Endothelial cell of umbilical vein (primary cell): ENCODE data around the gene PARP9. TPM values are rescaled to one million over a fixed set of nuclear protein-coding genes. Genes with fewer than 3 reads are reported as not detected.

Experiments
- BruUV-seq: library from RNA; stranded (reverse); fragments of 400-500 nt; replicated peaks from 2 replicates; lab custom pipeline; 2021; lab: Mats Ljungman, UMichigan
- CTCF ChIA-PET: fragments of 300-600, 350-600 bp; sonication (Branson Sonifier 250); formaldehyde crosslinking; loops from one replicate; lab custom pipeline; 2021; ENCODE audit warnings: antibody characterized with exemption, inconsistent platforms; lab: Charles Lee
- POLR2A ChIA-PET: fragments of 300-600, 350-600 bp; sonication (Branson Sonifier 250); formaldehyde crosslinking; loops from one replicate; lab custom pipeline; 2021; ENCODE audit warnings: antibody characterized with exemption, inconsistent platforms; lab: Charles Lee
- DNase-seq: peaks from one replicate; pipeline ENCODE4 v3.0.0-alpha.2; 2011; ENCODE audit warnings: low read depth, low spot score
- FAIRE-seq: peaks from 2 replicates; lab custom pipeline; 2011; peaks lifted over from hg19 to GRCh38; lab: Jason Lieb, UNC
- H2AFZ ChIP-seq: 2 replicates; pipeline ENCODE4 v1.6.0; 2012; ENCODE audit warnings: low read depth, low read length, control low read depth, inconsistent platforms
- H3K27ac ChIP-seq: 2 replicates; pipeline ENCODE4 v1.5.1; 2011; ENCODE audit warnings: low read depth, mild to moderate bottlenecking, control low read depth, low read length, moderate library complexity; ENCODE audit not compliant: insufficient read depth
- H3K27me3 ChIP-seq, 2 experiments: 2 replicates each; pipeline versions ENCODE4 v1.6.0 to v1.6.1; 2011; ENCODE audit warnings: low read length in 2 of 2, mixed read lengths in 1 of 2; ENCODE audit not compliant: control insufficient read depth in 2 of 2, insufficient read depth in 2 of 2
- H3K36me3 ChIP-seq, 2 experiments: 2 replicates in 1 of 2; 3 replicates in 1 of 2; pipeline ENCODE4 v1.5.1; 2011; ENCODE audit warnings: low read length in 2 of 2, mild to moderate bottlenecking in 1 of 2, moderate library complexity in 1 of 2; ENCODE audit not compliant: control insufficient read depth in 2 of 2, insufficient read depth in 2 of 2; ENCODE audit errors: extremely low read depth in 1 of 2
- H3K4me1 ChIP-seq: 3 replicates; pipeline ENCODE4 v1.5.1; 2011; ENCODE audit warnings: mild to moderate bottlenecking, low read length; ENCODE audit not compliant: control insufficient read depth, insufficient read depth; ENCODE audit errors: extremely low read depth
- H3K4me2 ChIP-seq: 2 replicates; pipeline ENCODE4 v1.6.1; 2011; ENCODE audit warnings: low read length, control low read depth, mixed read lengths; ENCODE audit not compliant: insufficient read depth
- H3K4me3 ChIP-seq, 3 experiments: fragments of 200-600 bp in 1 of 3; sonication (generic), shearing (Covaris generic) in 1 of 3; replicated peaks in 1 of 3; 2 replicates each; pipeline ENCODE4 v1.5.1; 2011 to 2016; ENCODE audit warnings: control low read depth in 3 of 3, low read length in 3 of 3, mild to moderate bottlenecking in 2 of 3, inconsistent platforms in 1 of 3, low read depth in 1 of 3, moderate library complexity in 1 of 3; ENCODE audit not compliant: insufficient read depth in 1 of 3
- H3K79me2 ChIP-seq: 2 replicates; pipeline ENCODE4 v1.6.0; 2012; ENCODE audit warnings: low read length, inconsistent platforms; ENCODE audit not compliant: control insufficient read depth, insufficient read depth
- H3K9ac ChIP-seq: replicated peaks from 2 replicates; pipeline ENCODE3; 2011; ENCODE audit warnings: low read length, control low read depth; ENCODE audit not compliant: insufficient read depth; ENCODE audit errors: extremely low read depth
- H3K9me1 ChIP-seq: replicated peaks from 3 replicates; pipeline ENCODE4 v1.6.0; 2011; ENCODE audit warnings: mild to moderate bottlenecking, low read length; ENCODE audit not compliant: control insufficient read depth, insufficient read depth; ENCODE audit errors: extremely low read depth
- H3K9me3 ChIP-seq: replicated peaks from 2 replicates; pipeline ENCODE4 v1.5.1; 2012; ENCODE audit warnings: low read length, inconsistent platforms; ENCODE audit not compliant: control insufficient read depth, insufficient read depth
- H4K20me1 ChIP-seq: replicated peaks from 2 replicates; pipeline ENCODE3; 2011; ENCODE audit warnings: mild to moderate bottlenecking, low read length; ENCODE audit not compliant: control insufficient read depth, insufficient read depth; ENCODE audit errors: extremely low read depth
- EZH2 ChIP-seq: IDR thresholded peaks from 2 replicates; pipeline ENCODE4 v1.6.1; 2012; ENCODE audit warnings: borderline replicate concordance, low read depth, mild to moderate bottlenecking, moderate library complexity, low read length, inconsistent platforms; ENCODE audit not compliant: severe bottlenecking
- GATA2 ChIP-seq: IDR thresholded peaks from 2 replicates; pipeline ENCODE4 v1.7.0; 2011; ENCODE audit warnings: low read depth, mild to moderate bottlenecking, moderate library complexity, mixed read lengths, low read length; ENCODE audit not compliant: insufficient read length, insufficient read depth
- JUN ChIP-seq: IDR thresholded peaks from 2 replicates; pipeline ENCODE4 v1.6.1; 2011; ENCODE audit warnings: borderline replicate concordance, low read depth; ENCODE audit not compliant: insufficient read length, insufficient read depth
- MAX ChIP-seq: IDR thresholded peaks from 2 replicates; pipeline ENCODE4 v1.6.1; 2011; ENCODE audit not compliant: insufficient read depth, insufficient read length
- MYC ChIP-seq: IDR thresholded peaks from one replicate; pipeline ENCODE4 v1.6.1; 2011; ENCODE audit warnings: mild to moderate bottlenecking, low read depth, low read length
- POLR2A ChIP-seq: IDR thresholded peaks from 2 replicates; pipeline ENCODE4 v1.6.1; 2012; ENCODE audit warnings: low read depth, mild to moderate bottlenecking, control low read depth, low read length
- POLR2AphosphoS5 ChIP-seq: IDR thresholded peaks from 2 replicates; pipeline ENCODE4 v1.6.1; 2012; ENCODE audit warnings: low read depth, mild to moderate bottlenecking, control low read depth, low read length, moderate library complexity; ENCODE audit not compliant: insufficient read depth
- dilution Hi-C: fragments of 300-500 bp; cut with MboI; formaldehyde crosslinking; loops from one replicate; pipeline ENCODE4 v1.15.0; 2019; ENCODE audit warnings: low sequenced_read_pairs; ENCODE audit not compliant: extremely low pct_ligation_motif_present
- intact Hi-C: fragments of 100-400 bp; cut with micrococcal nuclease; formaldehyde crosslinking; loops from one replicate; pipeline ENCODE4 v1.10.0; 2022
- polyA plus RNA-seq, 4 experiments: library from polyadenylated mRNA; depleted of rRNA in 3 of 4; stranded (reverse) in 3 of 4; unstranded in 1 of 4; fragments of >200 nt; gene quantifications; 2 replicates each; pipeline versions ENCODE4 v1.2.1 to v1.2.3, GENCODE V29; 2011 to 2012; ENCODE audit warnings: missing spikeins in 1 of 4
- total RNA-seq: library from RNA; stranded (reverse); gene quantifications from 2 replicates; pipeline ENCODE4 v1.2.3, GENCODE V29; 2021
- TF ChIP-seq, protein P1 (sequence below), 2 donors: IDR thresholded peaks; 1 replicate in 1 of 2; 2 replicates in 1 of 2; pipeline ENCODE4 v1.5.1; 2011; ENCODE audit warnings: low read length in 2 of 2, mild to moderate bottlenecking in 2 of 2, moderate library complexity in 2 of 2, control low read depth in 1 of 2, inconsistent platforms in 1 of 2, low read depth in 1 of 2; ENCODE audit not compliant: insufficient read depth in 1 of 2; ENCODE audit errors: extremely low read depth in 1 of 2

Gene PARP9
- total and polyA plus RNA-seq, 2 donors (not counting 3 experiments of a cell fraction or from before 2014, with no cell fraction given) = 10.1 to 12.5 TPM

DNA sequence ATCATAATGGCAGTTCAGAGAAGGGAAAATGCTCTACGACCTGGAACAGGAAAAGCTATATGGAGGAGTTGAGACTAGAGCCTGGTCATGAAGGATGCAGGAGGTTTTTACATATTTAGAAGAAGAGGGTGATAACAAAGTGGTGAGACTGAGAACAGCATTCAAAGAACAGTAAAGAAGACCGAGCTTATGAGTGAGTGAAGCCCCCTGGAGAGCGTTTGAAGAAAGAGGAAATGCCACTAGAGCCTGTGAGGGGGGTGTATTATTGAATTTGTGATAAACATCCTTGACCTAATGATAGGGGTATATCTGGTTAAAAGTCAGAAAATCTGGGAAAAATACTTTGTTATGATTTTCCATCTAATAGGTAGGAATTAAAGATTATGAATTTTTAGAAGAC, 4.2 kb downstream of the PARP9 start:
- CTCF ChIA-PET = interaction anchor here (0.6 to 8.8 kb wide), 4 partner anchors 11 to 167 kb away, joined by 3 to 129 read pairs (median 4); partner anchors contain the start of gene PARP14

DNA sequence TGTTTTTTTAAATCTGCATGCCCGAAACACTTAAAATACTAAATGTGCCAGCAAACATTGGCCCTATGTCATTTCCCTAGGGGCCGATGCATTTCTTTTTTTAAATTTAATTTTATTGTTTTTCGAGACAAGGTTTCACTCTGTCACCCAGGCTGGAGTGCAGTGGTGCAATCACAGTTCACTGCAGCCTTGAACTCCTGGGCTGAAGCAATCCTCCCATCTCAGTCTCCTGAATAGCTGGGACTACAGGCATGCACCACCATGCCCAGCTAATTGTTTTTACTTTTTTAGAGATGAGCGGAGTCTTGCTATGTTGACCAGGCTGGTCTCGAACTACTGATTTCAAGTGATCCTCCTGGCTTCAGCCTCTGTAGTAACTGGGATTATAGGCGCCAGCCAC, 5.5 kb downstream of the PARP9 start:
- H3K4me1 ChIP-seq = peaks cover 6% of the 10 kb centered on the region
- BruUV-seq = no TSS peak
- FAIRE-seq = no peak
- no peaks in the 10 kb centered on the region for H3K9me3 ChIP-seq
- no peak overlapping the region for H2AFZ ChIP-seq
- CTCF ChIA-PET = interaction anchor here (1.2 to 8.8 kb wide), 3 partner anchors 17 to 120 kb away, joined by 3 to 129 read pairs (median 3); partner anchors contain the start of gene PARP14
- no peak overlapping the region for H3K4me3 ChIP-seq
- H3K27me3 ChIP-seq = no peaks in the 10 kb centered on the region
- no peak overlapping the region for H3K27ac ChIP-seq
- POLR2A ChIA-PET = no interaction called here
- H3K9me1 ChIP-seq = no peaks in the 10 kb centered on the region
- no peak overlapping the region for H3K9ac ChIP-seq
- no peaks in the 10 kb centered on the region for H3K79me2 ChIP-seq
- no peak overlapping the region for H3K4me2 ChIP-seq
- dilution Hi-C loops (no loop called here), intact Hi-C loops (loop anchor here (2.0 kb wide), 1 partner anchor 100 kb away; no protein-coding TSS in a partner anchor)
- TF ChIP-seq POLR2A (no peak), POLR2AphosphoS5 (no peak), JUN (no peak), MYC (no peak), GATA2 (no peak)
- TF ChIP-seq, protein P1, sequence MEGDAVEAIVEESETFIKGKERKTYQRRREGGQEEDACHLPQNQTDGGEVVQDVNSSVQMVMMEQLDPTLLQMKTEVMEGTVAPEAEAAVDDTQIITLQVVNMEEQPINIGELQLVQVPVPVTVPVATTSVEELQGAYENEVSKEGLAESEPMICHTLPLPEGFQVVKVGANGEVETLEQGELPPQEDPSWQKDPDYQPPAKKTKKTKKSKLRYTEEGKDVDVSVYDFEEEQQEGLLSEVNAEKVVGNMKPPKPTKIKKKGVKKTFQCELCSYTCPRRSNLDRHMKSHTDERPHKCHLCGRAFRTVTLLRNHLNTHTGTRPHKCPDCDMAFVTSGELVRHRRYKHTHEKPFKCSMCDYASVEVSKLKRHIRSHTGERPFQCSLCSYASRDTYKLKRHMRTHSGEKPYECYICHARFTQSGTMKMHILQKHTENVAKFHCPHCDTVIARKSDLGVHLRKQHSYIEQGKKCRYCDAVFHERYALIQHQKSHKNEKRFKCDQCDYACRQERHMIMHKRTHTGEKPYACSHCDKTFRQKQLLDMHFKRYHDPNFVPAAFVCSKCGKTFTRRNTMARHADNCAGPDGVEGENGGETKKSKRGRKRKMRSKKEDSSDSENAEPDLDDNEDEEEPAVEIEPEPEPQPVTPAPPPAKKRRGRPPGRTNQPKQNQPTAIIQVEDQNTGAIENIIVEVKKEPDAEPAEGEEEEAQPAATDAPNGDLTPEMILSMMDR (IDR thresholded peaks at IDR 0.05; ENCODE audit: extremely low read depth in 1 of 2, insufficient read depth in 1 of 2, low read depth in 1 of 2, low read length in 2 of 2) = no peak
- H4K20me1 ChIP-seq = no peaks in the 10 kb centered on the region
- no peak for DNase-seq
- peaks cover 0 to 2% of the 10 kb centered on the region in 2 experiments for H3K36me3 ChIP-seq

More for the DNA sequence above, 4.2 kb downstream of the PARP9 start:
- BruUV-seq = no TSS peak
- Histone ChIP-seq H3K4me3 (no peak overlapping the region), H3K36me3 (peaks cover 0 to 2% of the 10 kb centered on the region in 2 experiments), H3K9me3 (no peaks in the 10 kb centered on the region), H3K9me1 (no peaks in the 10 kb centered on the region), H2AFZ (no peak overlapping the region), H3K27ac (no peak overlapping the region), H3K27me3 (no peaks in the 10 kb centered on the region), H3K9ac (no peak overlapping the region), H3K79me2 (no peaks in the 10 kb centered on the region), H4K20me1 (no peaks in the 10 kb centered on the region), H3K4me2 (no peak overlapping the region), H3K4me1 (peaks cover 8% of the 10 kb centered on the region)
- DNase-seq (no peak), FAIRE-seq (no peak)
- POLR2A ChIA-PET = no interaction called here
- intact Hi-C loops = loop anchor here (1.0 to 5.0 kb wide), 4 partner anchors 101 to 468 kb away; no protein-coding TSS in a partner anchor
- TF ChIP-seq EZH2 (no peak), MAX (no peak), MYC (no peak), POLR2AphosphoS5 (no peak), GATA2 (no peak), JUN (no peak)
- dilution Hi-C loops = no loop called here
